ENCODE measurements around the gene HEPACAM. TPM values are rescaled to one million over a fixed set of nuclear protein-coding genes. Genes with fewer than 3 reads are reported as not detected.

HEPACAM gene
- polyA plus RNA-seq, 2 of the 4 experiments (the other 2 are of a cell fraction), result not detected

DNA sequence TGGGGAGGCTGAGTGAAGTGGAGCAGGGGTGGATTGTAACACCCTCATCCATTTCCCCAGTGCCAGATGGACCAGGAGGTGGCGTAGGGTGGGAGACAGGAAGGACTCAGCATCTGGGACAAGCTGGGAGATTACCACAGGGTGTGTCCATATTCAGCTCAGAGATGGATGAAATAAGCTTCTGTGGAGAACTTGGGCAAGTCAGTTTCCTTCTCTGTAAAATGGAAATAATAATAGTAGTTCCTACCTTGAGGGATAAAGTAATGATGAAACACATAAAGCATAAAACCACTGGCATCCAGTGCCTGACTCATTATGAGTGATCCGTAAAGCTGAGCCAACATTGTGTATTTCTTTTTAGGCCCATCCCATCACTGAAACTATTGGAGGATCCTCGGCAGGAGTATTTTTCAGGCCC lies 37.6 kb downstream of the HEPACAM start:
- CTCF ChIA-PET, result interaction anchor here (0.9 to 2.2 kb wide), 4 partner anchors 18 to 254 kb away, joined by 4 to 23 read pairs (median 4); no protein-coding TSS in a partner anchor
- Histone ChIP-seq H3K27ac (peak overlapping the region; percentile 20 to 70; a peak in 4 of 6 replicates), H3K9me3 (no peaks in the 10 kb centered on the region), H3K4me3 (no peak overlapping the region), H3K4me1 (peaks cover 25% of the 10 kb centered on the region), H3K4me2 (peak overlapping the region; percentile 25; the same call in 2 of the 3 replicates)
- FAIRE-seq, result no peak
- ATAC-seq, result peak; percentile 49 to 57; a peak in 3 of 6 replicates
- TF ChIP-seq JUN (IDR thresholded peaks at IDR 0.05) (no peak), MAZ (IDR thresholded peaks at IDR 0.05; ENCODE audit: borderline replicate concordance, low read depth, low read length) (no peak), CHD4 (IDR thresholded peaks at IDR 0.05; ENCODE audit: borderline replicate concordance) (no peak), ZC3H11A (IDR thresholded peaks at IDR 0.05) (no peak)
- TF ChIP-seq, protein P1, sequence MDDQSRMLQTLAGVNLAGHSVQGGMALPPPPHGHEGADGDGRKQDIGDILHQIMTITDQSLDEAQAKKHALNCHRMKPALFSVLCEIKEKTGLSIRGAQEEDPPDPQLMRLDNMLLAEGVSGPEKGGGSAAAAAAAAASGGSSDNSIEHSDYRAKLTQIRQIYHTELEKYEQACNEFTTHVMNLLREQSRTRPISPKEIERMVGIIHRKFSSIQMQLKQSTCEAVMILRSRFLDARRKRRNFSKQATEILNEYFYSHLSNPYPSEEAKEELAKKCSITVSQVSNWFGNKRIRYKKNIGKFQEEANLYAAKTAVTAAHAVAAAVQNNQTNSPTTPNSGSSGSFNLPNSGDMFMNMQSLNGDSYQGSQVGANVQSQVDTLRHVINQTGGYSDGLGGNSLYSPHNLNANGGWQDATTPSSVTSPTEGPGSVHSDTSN (IDR thresholded peaks at IDR 0.05), result no peak
- 31% methylated on average over 3 of the region's 3 CpGs for WGBS (ENCODE audit: missing lambda C conversion rate)
- POLR2A ChIA-PET, result interaction anchor here (1.1 to 4.9 kb wide), 2 partner anchors 22 to 56 kb away, joined by 3 to 24 read pairs; partner anchors contain the start of gene CCDC15
- DNase-seq (ENCODE audit: low read depth in 1 of 2, low spot score in 1 of 2), result no peak

DNA sequence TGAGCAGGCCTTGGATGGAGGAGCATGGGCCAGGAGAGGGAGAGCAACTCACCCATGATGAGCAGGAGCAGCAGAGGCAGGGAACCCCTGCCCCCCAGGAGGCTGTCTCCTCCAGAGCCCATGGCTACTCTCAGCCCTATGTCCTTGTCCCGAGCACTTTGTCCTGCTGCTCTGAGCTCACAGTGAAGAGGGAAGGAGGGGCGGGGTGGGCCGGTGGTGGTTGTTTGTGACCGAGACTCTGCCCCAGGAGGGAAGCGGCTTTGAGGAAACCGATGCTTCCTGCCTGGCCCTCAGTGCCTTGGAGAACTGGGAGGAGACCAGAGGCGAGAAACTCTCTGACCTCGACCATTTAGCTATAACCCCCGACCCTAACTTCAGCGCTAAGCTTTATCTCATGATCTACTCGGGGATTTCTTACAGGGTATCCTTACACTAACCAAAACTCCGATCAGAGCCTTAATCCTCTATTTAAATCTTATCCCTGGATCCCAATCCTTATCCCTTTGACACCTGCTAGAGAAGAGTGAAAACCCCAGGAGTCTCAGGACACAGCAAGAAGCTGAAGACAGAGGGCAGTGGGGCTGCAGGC lies 38.1 kb downstream of the HEPACAM start, which contains the start of gene ROBO4:
Gene ROBO4, minus strand, starts transcription at position 192 of the 589 bp plus-strand sequence. Its CDS starts 70 bp downstream, at position 122.
- Histone ChIP-seq H3K4me2 (peak within 1 kb of the TSS; percentile 25; the same call in 2 of the 3 replicates), H3K4me1 (peaks cover 25% of the 10 kb centered on the region), H3K4me3 (no peak within 1 kb of the TSS), H3K9me3 (no peaks in the 10 kb centered on the region), H3K27ac (peak within 1 kb of the TSS; percentile 27 to 70; a peak in 4 of 6 replicates)
- POLR2A ChIA-PET, result interaction anchor here (4.9 kb wide), 1 partner anchor 21 kb away, joined by 24 read pairs; no protein-coding TSS in a partner anchor
- DNase-seq (ENCODE audit: low read depth in 1 of 2, low spot score in 1 of 2), result no peak
- ATAC-seq, result no peak
- TF ChIP-seq USF2 (IDR thresholded peaks at IDR 0.05), result no peak
- TF ChIP-seq NFE2L2 (conservative IDR thresholded peaks at IDR 0.05; ENCODE audit: low read length), result no peak
- TF ChIP-seq ZC3H11A (IDR thresholded peaks at IDR 0.05), result no peak
- TF ChIP-seq JUNB (IDR thresholded peaks at IDR 0.05), result no peak
- TF ChIP-seq RCOR1 (IDR thresholded peaks at IDR 0.05; ENCODE audit: low read depth, low read length), result no peak
- no peak for TF ChIP-seq CHD2 (IDR thresholded peaks at IDR 0.05; ENCODE audit: low read length, partially characterized antibody)
- no peak for TF ChIP-seq EHMT2 (IDR thresholded peaks at IDR 0.05; ENCODE audit: low read depth)
- no peak for TF ChIP-seq NPAS2 (CRISPR knock-in tag; IDR thresholded peaks at IDR 0.05; ENCODE audit: borderline replicate concordance)
- TF ChIP-seq HDAC2 (IDR thresholded peaks at IDR 0.05), result no peak
- no peak for TF ChIP-seq CBX2 (IDR thresholded peaks at IDR 0.05; ENCODE audit: borderline replicate concordance, low read depth)
- no peak for TF ChIP-seq POLR2A (IDR thresholded peaks at IDR 0.05; ENCODE audit: low read length)
- TF ChIP-seq RNF2 (IDR thresholded peaks at IDR 0.05; ENCODE audit: borderline replicate concordance, low read depth), result no peak
- no peak for TF ChIP-seq CBX8 (IDR thresholded peaks at IDR 0.05)
- TF ChIP-seq BHLHE40 (IDR thresholded peaks at IDR 0.05; ENCODE audit: low read depth, low read length), result no peak
- FAIRE-seq, result no peak
- CTCF ChIA-PET, result interaction anchor here (0.7 to 2.2 kb wide), 4 partner anchors 19 to 31 kb away, joined by 4 to 23 read pairs (median 4); no protein-coding TSS in a partner anchor
- WGBS (ENCODE audit: missing lambda C conversion rate), result 72% methylated on average over 7 of the region's 12 CpGs

GRCh38 chr11:124896821-124897391 lies 38.9 kb downstream of the HEPACAM start:
- H3K4me1 ChIP-seq, result peaks cover 25% of the 10 kb centered on the region
- H3K4me3 ChIP-seq, result no peak overlapping the region
- CTCF ChIA-PET, result interaction anchor here (0.7 to 1.6 kb wide), 4 partner anchors 16 to 21 kb away, joined by 3 to 4 read pairs (median 4); no protein-coding TSS in a partner anchor
- no peaks in the 10 kb centered on the region for H3K9me3 ChIP-seq
- H3K27ac ChIP-seq, result no peak overlapping the region
- TF ChIP-seq RAD21 (conservative IDR thresholded peaks at IDR 0.05 in 1 of 2, IDR thresholded peaks at IDR 0.05 in 1 of 2) (no peak), RARB (CRISPR knock-in tag; IDR thresholded peaks at IDR 0.05) (no peak), MAX (IDR thresholded peaks at IDR 0.05) (no peak), CBX2 (IDR thresholded peaks at IDR 0.05; ENCODE audit: borderline replicate concordance, low read depth) (no peak), MYC (IDR thresholded peaks at IDR 0.05; ENCODE audit: borderline replicate concordance, low read length) (no peak), ZFP36 (IDR thresholded peaks at IDR 0.05; ENCODE audit: borderline replicate concordance, partially characterized antibody) (no peak), BHLHE40 (IDR thresholded peaks at IDR 0.05; ENCODE audit: low read depth, low read length) (no peak), HDAC2 (IDR thresholded peaks at IDR 0.05) (no peak), RCOR1 (IDR thresholded peaks at IDR 0.05; ENCODE audit: low read depth, low read length) (no peak), NPAS2 (CRISPR knock-in tag; IDR thresholded peaks at IDR 0.05; ENCODE audit: borderline replicate concordance) (no peak)
- no peak for FAIRE-seq
- ATAC-seq, result no peak
- 97% methylated on average over 6 of the region's 9 CpGs for WGBS (ENCODE audit: missing lambda C conversion rate)
- H3K4me2 ChIP-seq, result no peak overlapping the region
- DNase-seq (ENCODE audit: low read depth in 1 of 2, low spot score in 1 of 2), result no peak
- POLR2A ChIA-PET, result interaction anchor here (4.9 kb wide), 1 partner anchor 20 kb away, joined by 24 read pairs; no protein-coding TSS in a partner anchor

Data from A549 (cell line).